Transverse colon (tissue), 4 donors: ENCODE measurements around the gene DLX1. TPM values are rescaled to one million over a fixed set of nuclear protein-coding genes. Genes with fewer than 3 reads are reported as not detected.

ENCODE experiments used
- DNase-seq: peaks from one replicate; pipeline ENCODE4 v3.0.0-alpha.2; 2019
- H3K27ac ChIP-seq, 4 donors: fragments of 200-600 bp; sonication (generic); 2 replicates each; pipeline ENCODE4 v1.5.1; 2016 to 2018; ENCODE audit warnings: inconsistent platforms in 4 of 4
- H3K27me3 ChIP-seq: fragments of 200-600 bp; sonication (generic); 2 replicates; pipeline ENCODE4 v1.5.1; 2017; ENCODE audit warnings: inconsistent platforms
- H3K36me3 ChIP-seq, 4 donors: fragments of 200-600 bp; sonication (generic); 2 replicates each; pipeline ENCODE4 v1.5.1; 2017 to 2019; ENCODE audit warnings: inconsistent platforms in 4 of 4
- H3K4me1 ChIP-seq, 4 donors: fragments of 200-600 bp; sonication (generic); 2 replicates each; pipeline ENCODE4 v1.5.1; 2017 to 2020; ENCODE audit warnings: inconsistent platforms in 4 of 4
- H3K4me3 ChIP-seq, 4 donors: fragments of 200-600 bp; sonication (generic); 1 replicate in 1 of 4; 2 replicates in 3 of 4; pipeline versions ENCODE4 v1.5.1 to v1.6.1; 2017 to 2019; ENCODE audit warnings: inconsistent platforms in 4 of 4
- H3K9me3 ChIP-seq, 2 donors: fragments of 200-600 bp; sonication (generic); 2 replicates each; pipeline ENCODE4 v1.5.1; 2017 to 2019; ENCODE audit warnings: inconsistent platforms in 2 of 2
- CTCF ChIP-seq, 5 experiments: fragments of 200-600 bp in 3 of 5; fragments of 450-650 bp in 2 of 5; sonication (generic) in 3 of 5; IDR thresholded peaks; 1 replicate in 2 of 5; 2 replicates in 3 of 5; pipeline ENCODE4 v1.5.1; 2016 to 2017; ENCODE audit warnings: antibody characterized with exemption in 5 of 5, inconsistent platforms in 3 of 5, mild to moderate bottlenecking in 2 of 5, moderate library complexity in 1 of 5
- EP300 ChIP-seq: sonication (generic); formaldehyde crosslinking; IDR thresholded peaks from one replicate; pipeline ENCODE4 v1.6.1; 2017; ENCODE audit warnings: antibody characterized with exemption, low read depth
- POLR2A ChIP-seq: fragments of 450-650 bp; IDR thresholded peaks from one replicate; pipeline ENCODE4 v1.6.1; 2016; ENCODE audit warnings: antibody characterized with exemption, mild to moderate bottlenecking, moderate library complexity
- POLR2AphosphoS5 ChIP-seq, 3 donors: sonication (generic); formaldehyde crosslinking; IDR thresholded peaks; one replicate each; pipeline ENCODE4 v1.6.1; 2016; ENCODE audit warnings: antibody characterized with exemption in 3 of 3
- WGBS, 2 donors: methylation state at CpG; one replicate each; pipeline ENCODE4 v1.1.5; 2018; ENCODE audit warnings: low coverage in 1 of 2; 5-methylcytosine and 5-hydroxymethylcytosine counted together
- in situ Hi-C, 4 donors: fragments of 200-750 bp; cut with MboI; loops; one replicate each; pipeline versions ENCODE4 v1.15.0 to v1.15.1; 2017; ENCODE audit warnings: low sequenced_read_pairs in 3 of 4, low pct_ligation_motif_present in 1 of 4, low pct_unique_long_range_greater_than_20kb in 1 of 4
- intact Hi-C: fragments of 100-400 bp; cut with DNase I; formaldehyde crosslinking; loops from one replicate; pipeline ENCODE4 v1.15.1; 2023; ENCODE audit warnings: low total_unique reads
- total RNA-seq, 4 donors: library from RNA; depleted of rRNA; stranded (reverse); fragments of >200 nt; gene quantifications; one replicate each; pipeline ENCODE4 v1.1.0, GENCODE V29; 2016

DLX1 gene
- total RNA-seq, 4 donors from 2014 or later = not detected

GRCh38 chr2:172091761-172092566 is 6.7 kb downstream of the DLX1 start:
- WGBS, 2 donors = 17 to 19% methylated on average over 11 of the region's 11 CpGs
- in situ Hi-C loops = no loop called here

GRCh38 chr2:172092716-172093415 is 7.6 kb downstream of the DLX1 start:
- in situ Hi-C loops = no loop called here
- 8 to 15% methylated on average over 10 to 19 of the region's 19 CpGs for WGBS, 2 donors
- no peaks in the 10 kb centered on the region for H3K9me3 ChIP-seq
- intact Hi-C loops = no loop called here
- no peak overlapping the region for H3K27ac ChIP-seq
- H3K4me3 ChIP-seq = no peak overlapping the region
- no peak for DNase-seq
- H3K27me3 ChIP-seq = peaks cover 100% of the 10 kb centered on the region
- TF ChIP-seq CTCF (IDR thresholded peaks at IDR 0.05) (no peak), POLR2AphosphoS5 (IDR thresholded peaks at IDR 0.05) (no peak), EP300 (no peak), POLR2A (no peak)
- no peaks in the 10 kb centered on the region for H3K36me3 ChIP-seq
- H3K4me1 ChIP-seq = peaks cover 28 to 40% (median 31%) of the 10 kb centered on the region in 4 donors

More at GRCh38 chr2:172091761-172092566, 6.7 kb downstream of the DLX1 start:
- Histone ChIP-seq H3K27ac (no peak overlapping the region), H3K9me3 (no peaks in the 10 kb centered on the region), H3K27me3 (peaks cover 100% of the 10 kb centered on the region), H3K36me3 (no peaks in the 10 kb centered on the region), H3K4me1 (peaks cover 24 to 44% (median 32%) of the 10 kb centered on the region in 4 donors), H3K4me3 (no peak overlapping the region)
- intact Hi-C loops = no loop called here
- no peak for TF ChIP-seq POLR2AphosphoS5 (IDR thresholded peaks at IDR 0.05)
- TF ChIP-seq POLR2A = no peak
- no peak for TF ChIP-seq EP300
- no peak for TF ChIP-seq CTCF (IDR thresholded peaks at IDR 0.05)
- no peak for DNase-seq

GRCh38 chr2:172093416-172094293 is 8.3 kb downstream of the DLX1 start:
- Histone ChIP-seq H3K9me3 (no peaks in the 10 kb centered on the region), H3K27me3 (peaks cover 100% of the 10 kb centered on the region), H3K4me1 (peaks cover 28 to 36% (median 33%) of the 10 kb centered on the region in 4 donors), H3K4me3 (no peak overlapping the region), H3K36me3 (no peaks in the 10 kb centered on the region), H3K27ac (no peak overlapping the region)
- TF ChIP-seq POLR2A = no peak
- no peak for TF ChIP-seq EP300
- TF ChIP-seq POLR2AphosphoS5 (IDR thresholded peaks at IDR 0.05) = no peak
- no peak for TF ChIP-seq CTCF (IDR thresholded peaks at IDR 0.05)
- no peak for DNase-seq
- in situ Hi-C loops (no loop called here), intact Hi-C loops (no loop called here)
- WGBS, 2 donors = 14 to 19% methylated on average over 16 to 18 of the region's 18 CpGs
